Stimulated activated naive CD4-positive, alpha-beta T cell treated with Interleukin-2 at 50 U/mL for 16 hours (primary cell): ENCODE data around the gene SNRPA1.
A peak's percentile ranks its signal among the peaks of the same experiment; 100 is the strongest.

ENCODE experiments used
- DNase-seq: peaks from one replicate; lab custom pipeline; 2025; lab: John Stamatoyannopoulos, UW

The SNRPA1 gene

GRCh38 chr15:101242160-101242998, 52.7 kb downstream of the SNRPA1 start:
- peak; percentile 28 for DNase-seq

DNA sequence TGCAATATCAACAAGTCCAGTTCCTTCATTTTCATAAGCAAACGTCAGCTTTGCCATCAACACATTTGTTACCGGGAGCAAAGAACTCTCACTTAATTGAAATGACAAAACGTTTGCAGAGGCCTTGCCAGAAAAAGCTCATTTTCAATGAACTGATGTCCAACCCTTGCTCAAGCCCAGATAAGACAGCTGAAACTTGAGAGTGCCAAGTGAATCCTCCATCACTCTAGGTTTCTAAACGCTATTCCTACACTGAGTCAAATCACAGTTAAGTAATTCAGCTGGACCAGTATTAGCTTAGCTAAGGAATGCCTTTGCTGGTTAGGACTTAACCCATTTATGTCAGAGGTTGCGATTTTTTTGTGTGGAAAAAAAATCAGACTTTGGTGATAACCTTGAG, 54.7 kb downstream of the SNRPA1 start:
- no peak for DNase-seq

GRCh38 chr15:101239724-101240136, 55.3 kb downstream of the SNRPA1 start:
- no peak for DNase-seq

DNA sequence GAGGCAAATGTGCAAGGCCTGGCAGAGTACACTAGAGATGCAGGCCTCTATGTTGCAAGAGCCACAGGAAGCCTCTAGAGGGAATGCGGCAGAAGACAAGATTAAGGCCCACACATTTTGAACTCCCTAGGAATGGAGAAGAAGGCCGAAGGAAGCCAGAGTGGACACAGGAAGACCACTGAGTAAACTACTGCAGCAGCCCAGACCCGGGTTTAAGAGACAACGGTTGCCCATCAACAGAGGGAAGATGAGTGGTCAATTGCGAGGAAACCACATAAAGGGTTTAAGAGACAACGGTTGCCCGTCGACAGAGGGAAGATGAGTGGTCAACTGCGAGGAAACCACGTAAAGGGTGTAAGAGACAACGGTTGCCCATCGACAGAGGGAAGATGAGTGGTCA, 57.8 kb downstream of the SNRPA1 start:
- DNase-seq: no peak

GRCh38 chr15:101233651-101234280, 61.3 kb downstream of the SNRPA1 start:
- DNase-seq: no peak

DNA sequence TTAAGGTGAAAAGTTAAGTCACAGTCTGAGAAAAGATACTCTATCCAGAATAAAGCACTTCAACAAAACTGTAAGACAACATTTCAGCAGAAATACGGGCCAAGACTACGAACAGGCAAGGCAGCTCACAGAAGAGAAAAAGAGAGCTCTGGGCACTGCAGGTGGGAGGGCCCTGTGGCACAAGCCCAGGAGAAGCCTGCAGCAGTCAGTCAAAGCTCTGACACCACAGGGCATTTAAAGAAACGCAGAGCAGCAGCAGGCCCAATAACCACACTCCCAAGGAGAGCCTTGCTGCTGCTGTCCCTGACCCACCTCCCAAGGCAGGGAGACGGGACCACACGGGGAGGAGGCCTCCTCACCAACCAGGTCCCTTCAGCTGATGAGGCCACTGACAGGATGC, 62.4 kb downstream of the SNRPA1 start:
- no peak for DNase-seq
